Activated gamma-delta T cell treated with anti-CD3 and anti-CD28 coated beads, Interleukin-2, amount 50 U/mL, for 16 hours (primary cell): ENCODE data around the gene STIM2.
A peak's percentile ranks its signal among the peaks of the same experiment; 100 is the strongest.

Experiments
- DNase-seq: peaks from one replicate; pipeline ENCODE4 v3.0.0-alpha.2; 2020; ENCODE audit warnings: low read depth

The STIM2 gene

GRCh38 chr4:26837993-26838842, 22.4 kb upstream of the STIM2 start:
- no peak for DNase-seq

- no peak for DNase-seq
These were observed 21.6 kb upstream of the STIM2 start for GRCh38 chr4:26839016-26839415.

- no peak for DNase-seq
These were observed 21.1 kb upstream of the STIM2 start for GRCh38 chr4:26839534-26839951.

- no peak for DNase-seq
These were observed 19.9 kb upstream of the STIM2 start for GRCh38 chr4:26840786-26841185.

GRCh38 chr4:26842911-26843310, 17.7 kb upstream of the STIM2 start:
- DNase-seq, result no peak

- no peak for DNase-seq
These were observed 10.1 kb upstream of the STIM2 start for GRCh38 chr4:26850528-26850927.

- DNase-seq, result no peak
These were observed 9.5 kb upstream of the STIM2 start for GRCh38 chr4:26851129-26851528.

- no peak for DNase-seq
These were observed 5.9 kb upstream of the STIM2 start for GRCh38 chr4:26854701-26855100.

- no peak for DNase-seq
These were observed 3.7 kb upstream of the STIM2 start for GRCh38 chr4:26856906-26857277.

GRCh38 chr4:26857278-26858034, 3.2 kb upstream of the STIM2 start:
- DNase-seq, result peak; percentile 91

GRCh38 chr4:26858035-26858918, 2.4 kb upstream of the STIM2 start:
- no peak for DNase-seq

GRCh38 chr4:26858947-26859401, 1.7 kb upstream of the STIM2 start:
- DNase-seq, result no peak

- DNase-seq, result no peak
These were observed 882 bp upstream of the STIM2 start for GRCh38 chr4:26859762-26860156.

GRCh38 chr4:26860922-26861433, 337 bp downstream of the STIM2 start:
- DNase-seq, result peak; percentile 28

GRCh38 chr4:26861434-26862186, 969 bp downstream of the STIM2 start:
- DNase-seq, result peak; percentile 57

GRCh38 chr4:26862381-26862915, 1.8 kb downstream of the STIM2 start:
- no peak for DNase-seq

- DNase-seq, result no peak
These were observed 2.9 kb downstream of the STIM2 start for GRCh38 chr4:26863512-26863911.

- no peak for DNase-seq
These were observed 4.3 kb downstream of the STIM2 start for GRCh38 chr4:26864899-26865298.

GRCh38 chr4:26866203-26866602, 5.6 kb downstream of the STIM2 start:
- no peak for DNase-seq

- DNase-seq, result no peak
These were observed 6.1 kb downstream of the STIM2 start for GRCh38 chr4:26866781-26867180.
